Mucosa of descending colon (tissue), 3 donors: ENCODE data around the gene NOSIP. TPM values are rescaled to one million over a fixed set of nuclear protein-coding genes. Genes with fewer than 3 reads are reported as not detected.

Experiments
- ATAC-seq: fragments of 200-7000 bp; cut with Tn5 transposase; one replicate; pipeline ENCODE4 v1.9.1; 2020; ENCODE audit warnings: mild to moderate bottlenecking, moderate library complexity
- DNase-seq, 3 donors: peaks; one replicate each; pipeline ENCODE4 v3.0.0-alpha.2; 2020
- H3K36me3 ChIP-seq: fragments of 200-600 bp; one replicate; pipeline ENCODE4 v1.8.0; 2021; ENCODE audit warnings: low read depth, mild to moderate bottlenecking
- H3K4me1 ChIP-seq: fragments of 200-600 bp; one replicate; pipeline ENCODE4 v1.8.0; 2021; ENCODE audit warnings: low read depth, mild to moderate bottlenecking
- H3K4me3 ChIP-seq: fragments of 200-600 bp; one replicate; pipeline ENCODE4 v1.8.0; 2021; ENCODE audit warnings: mild to moderate bottlenecking
- H3K9me3 ChIP-seq: fragments of 200-600 bp; one replicate; pipeline ENCODE4 v1.8.0; 2021; ENCODE audit warnings: mild to moderate bottlenecking
- intact Hi-C, 2 donors: fragments of 100-400 bp; cut with DNase I in 1 of 2; cut with micrococcal nuclease in 1 of 2; formaldehyde crosslinking; loops; one replicate each; pipeline versions ENCODE4 v1.11.0 to v1.11.1; 2022; cut with DNase I, micrococcal nuclease
- total RNA-seq, 3 donors: library from RNA; stranded (reverse); fragmentation: NEBNext Ultra II Directional in 2 of 3; extraction: Animal tissue kit (Norgen Biotek cat#: 25700) in 2 of 3; gene quantifications; one replicate each; pipeline versions ENCODE4 v1.2.1 to v1.2.4, GENCODE V29; 2021 to 2023
- TF ChIP-seq, protein P1 (sequence below): fragments of 200-600 bp; IDR thresholded peaks from one replicate; pipeline ENCODE4 v1.8.0; 2022; ENCODE audit warnings: antibody characterized with exemption, mild to moderate bottlenecking
- donor health status: DM: no; HTN: no; CAD: no; lungs with moderate emphysema.
- donor health status: DM: no; HTN: no; CAD: no.
- donor health status: DM: no; HTN: yes; CAD: no.

The NOSIP gene
- total RNA-seq, 3 donors from 2014 or later: 59.2 to 72.5 (median 66.3) TPM

- DNase-seq: no peak
- H3K9me3 ChIP-seq: no peaks in the 10 kb centered on the region
- no peaks in the 10 kb centered on the region for H3K4me1 ChIP-seq
- TF ChIP-seq, protein P1, sequence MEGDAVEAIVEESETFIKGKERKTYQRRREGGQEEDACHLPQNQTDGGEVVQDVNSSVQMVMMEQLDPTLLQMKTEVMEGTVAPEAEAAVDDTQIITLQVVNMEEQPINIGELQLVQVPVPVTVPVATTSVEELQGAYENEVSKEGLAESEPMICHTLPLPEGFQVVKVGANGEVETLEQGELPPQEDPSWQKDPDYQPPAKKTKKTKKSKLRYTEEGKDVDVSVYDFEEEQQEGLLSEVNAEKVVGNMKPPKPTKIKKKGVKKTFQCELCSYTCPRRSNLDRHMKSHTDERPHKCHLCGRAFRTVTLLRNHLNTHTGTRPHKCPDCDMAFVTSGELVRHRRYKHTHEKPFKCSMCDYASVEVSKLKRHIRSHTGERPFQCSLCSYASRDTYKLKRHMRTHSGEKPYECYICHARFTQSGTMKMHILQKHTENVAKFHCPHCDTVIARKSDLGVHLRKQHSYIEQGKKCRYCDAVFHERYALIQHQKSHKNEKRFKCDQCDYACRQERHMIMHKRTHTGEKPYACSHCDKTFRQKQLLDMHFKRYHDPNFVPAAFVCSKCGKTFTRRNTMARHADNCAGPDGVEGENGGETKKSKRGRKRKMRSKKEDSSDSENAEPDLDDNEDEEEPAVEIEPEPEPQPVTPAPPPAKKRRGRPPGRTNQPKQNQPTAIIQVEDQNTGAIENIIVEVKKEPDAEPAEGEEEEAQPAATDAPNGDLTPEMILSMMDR: no peak
- no peaks in the 10 kb centered on the region for H3K36me3 ChIP-seq
- ATAC-seq: no peak
- intact Hi-C loops: no loop called here
- H3K4me3 ChIP-seq: no peak overlapping the region
Observed at GRCh38 chr19:49616945-49617344, 36.6 kb upstream of the NOSIP start.

DNA sequence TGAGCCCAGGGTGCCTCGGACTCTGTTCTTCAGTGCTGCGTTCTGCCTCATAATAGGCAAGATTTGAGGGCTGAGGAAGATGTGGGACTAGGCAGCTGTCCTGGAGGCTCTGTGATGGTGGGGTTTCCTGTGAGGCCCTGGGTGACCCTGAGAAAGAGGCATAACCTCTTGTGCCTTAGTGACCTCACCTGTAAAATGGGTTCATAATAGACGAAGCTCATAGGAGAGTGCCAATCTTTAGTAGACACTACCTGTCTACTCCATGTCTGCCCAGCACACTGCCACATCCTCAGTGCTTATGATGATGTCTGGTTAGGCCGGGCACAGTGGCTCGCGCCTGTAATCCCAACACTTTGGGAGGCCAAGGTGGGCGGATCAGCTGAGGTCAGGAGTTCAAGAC, 36.2 kb upstream of the NOSIP start:
- Histone ChIP-seq H3K36me3 (no peaks in the 10 kb centered on the region), H3K4me3 (no peak overlapping the region), H3K4me1 (no peaks in the 10 kb centered on the region), H3K9me3 (no peaks in the 10 kb centered on the region)
- intact Hi-C loops: no loop called here
- no peak for ATAC-seq
- no peak for DNase-seq
- TF ChIP-seq, protein P1: no peak

- no peak overlapping the region for H3K4me3 ChIP-seq
- ATAC-seq: no peak
- intact Hi-C loops: no loop called here
- DNase-seq: no peak
- no peaks in the 10 kb centered on the region for H3K9me3 ChIP-seq
- no peaks in the 10 kb centered on the region for H3K4me1 ChIP-seq
- TF ChIP-seq, protein P1: no peak
- no peaks in the 10 kb centered on the region for H3K36me3 ChIP-seq
Observed at GRCh38 chr19:49615861-49616260, 35.5 kb upstream of the NOSIP start.

DNA sequence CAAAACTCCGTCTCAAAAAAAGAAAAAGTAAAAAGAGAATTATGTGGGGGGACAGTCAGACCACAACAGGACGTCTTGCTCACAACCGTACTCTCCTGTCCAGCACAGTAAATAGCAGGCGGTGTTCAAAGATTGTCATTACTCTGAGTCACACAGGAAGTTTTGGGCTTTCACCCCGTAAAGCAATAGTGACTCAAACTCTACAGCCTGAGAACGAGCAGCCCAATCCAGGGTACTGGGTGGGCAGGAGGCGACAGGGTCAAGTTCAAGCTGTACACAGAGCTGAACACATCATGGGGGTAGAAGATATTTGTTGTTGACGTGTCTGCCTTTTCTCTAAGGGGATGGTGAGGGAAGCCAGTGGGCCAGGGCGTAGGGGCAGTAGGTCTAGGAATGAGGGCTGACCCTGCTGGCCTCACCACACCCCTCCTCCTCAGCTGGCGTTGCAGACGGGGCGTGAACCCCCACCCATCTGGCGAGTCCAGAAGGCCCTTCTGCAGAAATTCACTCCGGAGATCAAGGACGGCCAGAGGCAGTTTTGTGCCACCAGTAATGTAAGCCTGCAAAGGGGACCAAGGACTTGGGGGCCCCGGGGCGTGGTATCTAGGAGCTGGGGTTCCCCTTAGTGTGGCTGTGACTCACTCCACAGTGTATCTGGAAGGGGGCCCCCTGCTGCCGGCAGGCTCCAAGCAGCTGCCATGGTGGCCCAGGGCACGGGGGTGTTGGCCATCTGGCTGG, 33.9 kb upstream of the NOSIP start:
- DNase-seq (no peak), ATAC-seq (peak; percentile 81)
- TF ChIP-seq, protein P1: no peak
- Histone ChIP-seq H3K9me3 (no peaks in the 10 kb centered on the region), H3K4me3 (no peak overlapping the region), H3K36me3 (no peaks in the 10 kb centered on the region), H3K4me1 (no peaks in the 10 kb centered on the region)
- intact Hi-C loops: no loop called here

DNA sequence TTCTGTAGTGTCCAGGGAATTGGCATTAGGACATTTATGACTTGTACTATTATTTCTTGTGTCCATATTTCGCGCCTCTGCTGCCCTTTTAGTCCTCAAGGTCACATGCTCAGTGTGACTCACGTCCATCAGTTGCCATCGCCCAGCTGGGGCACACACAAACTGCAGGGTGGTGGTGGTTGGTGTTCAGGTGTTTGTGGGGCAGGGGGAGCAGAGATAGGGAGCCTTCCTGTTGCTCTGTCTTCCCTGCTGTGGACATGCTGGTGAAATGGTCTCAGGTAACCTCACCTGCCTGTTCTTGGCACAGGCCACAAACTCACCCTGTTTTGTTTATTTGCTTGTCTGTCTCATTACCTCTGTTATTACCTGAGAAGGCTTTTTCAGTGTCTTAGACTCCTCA, 33.0 kb upstream of the NOSIP start:
- intact Hi-C loops: no loop called here
- ATAC-seq (peak; percentile 64), DNase-seq (no peak)
- H3K4me3 ChIP-seq: no peak overlapping the region
- TF ChIP-seq, protein P1: no peak
- H3K36me3 ChIP-seq: no peaks in the 10 kb centered on the region
- no peaks in the 10 kb centered on the region for H3K4me1 ChIP-seq
- H3K9me3 ChIP-seq: no peaks in the 10 kb centered on the region
